ENCODE data around the gene MDFIC. TPM values are rescaled to one million over a fixed set of nuclear protein-coding genes. Genes with fewer than 3 reads are reported as not detected.
A peak's percentile ranks its signal among the peaks of the same experiment; 100 is the strongest.

The MDFIC gene
- total RNA-seq, 2 experiments from 2014 or later = 25.9 to 27.1 TPM

GRCh38 chr7:114928060-114928459 lies 6.2 kb downstream of the MDFIC start:
- H3K4me3 ChIP-seq (ENCODE audit: low read length) = peak overlapping the region; percentile 4
- intact Hi-C loops (cut with DNase I, micrococcal nuclease) = loop anchor here (2.0 to 10.0 kb wide), 3 partner anchors 17 to 47 kb away; no protein-coding TSS in a partner anchor
- Mint-ChIP-seq H3K9me3 (no peaks in the 10 kb centered on the region), H3K27ac (no peak overlapping the region), H3K27me3 (no peaks in the 10 kb centered on the region), H3K4me3 (no peak overlapping the region), H3K36me3 (ENCODE audit: low read depth) (no peaks in the 10 kb centered on the region), H3K4me1 (ENCODE audit: low read depth) (peaks cover 35% of the 10 kb centered on the region)
- peaks cover 3% of the 10 kb centered on the region for H3K36me3 ChIP-seq (ENCODE audit: insufficient read depth, low read length)
- ChIA-PET POLR2A (no interaction called here), CTCF (interaction anchor here (2.2 kb wide), 1 partner anchor 63 kb away, joined by 8 read pairs; no protein-coding TSS in a partner anchor)
- H3K9me3 ChIP-seq (ENCODE audit: control insufficient read depth in 1 of 2, insufficient read depth in 1 of 2, low read length in 2 of 2) = no peaks in the 10 kb centered on the region
- no peak for DNase-seq
- peaks cover 31% of the 10 kb centered on the region for H3K4me1 ChIP-seq (ENCODE audit: insufficient read depth, low read length)
- no peaks in the 10 kb centered on the region for H3K27me3 ChIP-seq (ENCODE audit: control insufficient read depth in 1 of 2, insufficient read depth in 2 of 2, low read length in 2 of 2)
- TF ChIP-seq CTCF (IDR thresholded peaks at IDR 0.05) = no peak
- ATAC-seq (ENCODE audit: poor library complexity) = no peak
- H3K27ac ChIP-seq (ENCODE audit: low read depth in 1 of 2, low read length in 2 of 2) = peak overlapping the region; percentile 36 to 58

DNA sequence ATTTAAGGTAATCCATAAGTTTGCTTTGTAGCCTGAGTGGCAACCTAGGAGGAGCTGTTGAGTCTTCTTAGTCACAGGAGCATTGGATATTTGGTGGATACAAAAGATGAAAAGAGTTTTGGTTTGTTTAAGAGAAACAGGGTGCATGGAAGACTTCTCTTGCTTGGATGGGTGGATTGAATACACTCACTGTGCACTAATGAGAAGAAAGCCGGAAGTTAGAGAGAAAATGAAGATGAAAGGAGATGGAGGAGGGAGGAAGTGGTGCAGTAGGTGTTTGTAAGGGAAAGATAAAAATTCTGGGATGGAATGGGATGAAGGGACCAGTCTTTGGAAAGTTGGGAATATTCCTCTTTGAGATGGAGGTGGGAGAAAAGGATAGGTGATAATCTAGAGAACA lies 7.7 kb downstream of the MDFIC start:
- peaks cover 34% of the 10 kb centered on the region for H3K4me1 Mint-ChIP-seq (ENCODE audit: low read depth)
- DNase-seq (no peak), ATAC-seq (ENCODE audit: poor library complexity) (no peak)
- H3K27me3 Mint-ChIP-seq = no peaks in the 10 kb centered on the region
- Histone ChIP-seq H3K36me3 (ENCODE audit: insufficient read depth, low read length) (peaks cover 3% of the 10 kb centered on the region), H3K27ac (ENCODE audit: low read depth in 1 of 2, low read length in 2 of 2) (peak overlapping the region in 1 of 2 donors; percentile 58), H3K4me1 (ENCODE audit: insufficient read depth, low read length) (peaks cover 31% of the 10 kb centered on the region), H3K27me3 (ENCODE audit: control insufficient read depth in 1 of 2, insufficient read depth in 2 of 2, low read length in 2 of 2) (no peaks in the 10 kb centered on the region), H3K4me3 (ENCODE audit: low read length) (no peak overlapping the region), H3K9me3 (ENCODE audit: control insufficient read depth in 1 of 2, insufficient read depth in 1 of 2, low read length in 2 of 2) (no peaks in the 10 kb centered on the region)
- POLR2A ChIA-PET = interaction anchor here (1.4 kb wide), 1 partner anchor 10 kb away, joined by 3 read pairs; no protein-coding TSS in a partner anchor
- no peak for TF ChIP-seq CTCF (IDR thresholded peaks at IDR 0.05)
- no peak overlapping the region for H3K4me3 Mint-ChIP-seq
- H3K9me3 Mint-ChIP-seq = no peaks in the 10 kb centered on the region
- no peaks in the 10 kb centered on the region for H3K36me3 Mint-ChIP-seq (ENCODE audit: low read depth)
- H3K27ac Mint-ChIP-seq = no peak overlapping the region
- intact Hi-C loops (cut with DNase I, micrococcal nuclease) = loop anchor here (2.0 to 10.0 kb wide), 3 partner anchors 15 to 45 kb away; no protein-coding TSS in a partner anchor
- CTCF ChIA-PET = no interaction called here

- Histone ChIP-seq H3K9me3 (ENCODE audit: control insufficient read depth in 1 of 2, insufficient read depth in 1 of 2, low read length in 2 of 2) (no peaks in the 10 kb centered on the region), H3K4me1 (ENCODE audit: insufficient read depth, low read length) (peaks cover 31% of the 10 kb centered on the region), H3K27me3 (ENCODE audit: control insufficient read depth in 1 of 2, insufficient read depth in 2 of 2, low read length in 2 of 2) (no peaks in the 10 kb centered on the region), H3K36me3 (ENCODE audit: insufficient read depth, low read length) (peaks cover 3% of the 10 kb centered on the region), H3K4me3 (ENCODE audit: low read length) (no peak overlapping the region), H3K27ac (ENCODE audit: low read depth in 1 of 2, low read length in 2 of 2) (peak overlapping the region in 1 of 2 donors; percentile 58)
- no peaks in the 10 kb centered on the region for H3K36me3 Mint-ChIP-seq (ENCODE audit: low read depth)
- ATAC-seq (ENCODE audit: poor library complexity) = no peak
- H3K9me3 Mint-ChIP-seq = no peaks in the 10 kb centered on the region
- ChIA-PET POLR2A (interaction anchor here (1.4 kb wide), 1 partner anchor 10 kb away, joined by 3 read pairs; no protein-coding TSS in a partner anchor), CTCF (no interaction called here)
- intact Hi-C loops (cut with DNase I, micrococcal nuclease) = no loop called here
- no peaks in the 10 kb centered on the region for H3K27me3 Mint-ChIP-seq
- no peak overlapping the region for H3K27ac Mint-ChIP-seq
- DNase-seq = no peak
- H3K4me1 Mint-ChIP-seq (ENCODE audit: low read depth) = peaks cover 38% of the 10 kb centered on the region
- H3K4me3 Mint-ChIP-seq = no peak overlapping the region
- no peak for TF ChIP-seq CTCF (IDR thresholded peaks at IDR 0.05)
Observed at GRCh38 chr7:114930107-114930661, 8.3 kb downstream of the MDFIC start.

All from CD4-positive, alpha-beta T cell (primary cell).